GM19193 (cell line): ENCODE data around the gene PAGE1.

Experiments used
- POLR2A ChIP-seq: IDR thresholded peaks from 4 replicates; pipeline ENCODE4 v1.6.1; 2011; ENCODE audit not compliant: insufficient read depth, insufficient read length; ENCODE audit errors: extremely low read depth

The PAGE1 gene

GRCh38 chrX:49659771-49660170 is 36.0 kb downstream of the PAGE1 start:
- no peak for TF ChIP-seq POLR2A

- TF ChIP-seq POLR2A: no peak
Measured at GRCh38 chrX:49656533-49656932, 39.3 kb downstream of the PAGE1 start.

- TF ChIP-seq POLR2A: no peak
Measured at GRCh38 chrX:49644991-49645637, 50.7 kb downstream of the PAGE1 start.
